ENCODE results near the gene DPYD.
A peak's percentile ranks its signal among the peaks of the same experiment; 100 is the strongest.

The DPYD gene

DNA sequence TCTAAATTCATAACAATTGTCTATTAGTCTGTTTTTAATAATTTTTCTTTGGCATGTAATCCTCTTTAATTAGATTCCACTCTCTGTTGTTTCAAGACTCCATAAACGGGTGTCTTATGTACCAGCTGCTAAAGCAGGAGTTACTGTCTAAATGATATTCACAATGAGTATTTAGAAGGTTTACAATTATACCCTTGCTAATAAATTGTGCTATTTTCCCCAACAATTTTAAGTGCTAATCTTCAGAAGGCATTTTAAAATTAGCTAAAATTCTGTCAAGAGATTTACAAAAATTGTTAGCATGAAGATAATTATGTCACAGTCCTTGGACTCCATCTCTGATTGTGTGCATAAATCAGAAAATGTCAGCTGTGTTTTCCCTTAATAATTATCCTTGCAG, 83.7 kb downstream of the DPYD start:
- DNase-seq (ENCODE audit: low read depth): no peak

- DNase-seq (ENCODE audit: low read depth): no peak
Observed at GRCh38 chr1:97834899-97835298, 85.9 kb downstream of the DPYD start.

DNA sequence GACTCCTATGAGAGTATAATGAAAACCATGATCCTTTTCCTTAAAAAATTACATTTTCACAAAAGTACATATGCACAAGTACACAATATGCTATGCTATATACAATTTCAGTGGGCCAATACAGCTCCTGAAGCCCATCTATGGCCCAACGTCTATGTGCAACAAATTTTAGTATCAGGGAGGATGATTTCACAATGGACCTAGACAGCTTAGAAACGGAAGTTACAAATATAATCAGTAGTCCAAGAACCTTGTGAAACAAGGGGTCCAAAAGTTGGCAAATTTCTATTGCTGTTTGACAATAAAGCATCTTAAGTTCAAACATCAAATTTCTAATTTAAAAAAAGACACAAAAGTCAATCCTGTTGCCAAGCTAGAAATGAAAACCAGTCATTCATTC, 87.0 kb downstream of the DPYD start:
- DNase-seq (ENCODE audit: low read depth): no peak

DNA sequence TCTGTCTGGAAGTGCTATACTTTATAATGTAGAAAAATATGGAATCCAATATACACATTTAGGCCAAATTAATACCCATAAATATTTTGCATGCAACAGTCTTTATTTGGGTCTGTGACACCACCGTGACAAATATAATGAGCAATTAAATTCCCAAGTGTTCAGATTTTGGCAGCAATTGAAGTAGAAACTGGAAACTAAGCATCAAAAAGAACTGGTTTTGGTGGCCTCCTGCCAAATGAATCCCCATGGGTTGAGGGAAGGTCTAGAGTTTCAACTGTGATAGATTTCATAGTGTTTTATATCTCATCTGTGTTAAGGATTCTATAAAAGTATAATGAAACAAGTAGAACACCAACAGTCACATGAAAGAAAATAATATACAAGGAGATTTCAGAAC, 88.4 kb downstream of the DPYD start:
- peak; percentile 26 for DNase-seq (ENCODE audit: low read depth)

DNA sequence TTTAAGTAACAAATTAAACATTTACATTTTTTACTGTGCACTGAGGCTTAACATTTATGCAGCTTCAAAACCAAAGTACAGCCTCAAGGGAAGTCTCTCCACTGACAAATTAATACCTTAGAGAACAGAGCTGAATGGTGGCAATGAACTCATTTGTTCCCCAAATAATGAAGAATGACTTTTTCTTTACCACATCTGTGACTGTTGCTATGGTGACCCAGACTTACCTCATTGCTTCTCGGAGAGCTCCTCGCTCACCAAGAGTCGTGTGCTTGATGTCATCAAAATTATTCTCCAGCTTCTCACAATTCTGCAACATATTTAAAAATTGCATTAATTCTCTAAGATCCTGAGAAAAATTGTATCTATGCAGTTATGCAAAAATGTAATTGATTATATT, 92.9 kb downstream of the DPYD start:
- no peak for DNase-seq (ENCODE audit: low read depth)

GRCh38 chr1:97826820-97827219, 94.0 kb downstream of the DPYD start:
- no peak for DNase-seq (ENCODE audit: low read depth)

GRCh38 chr1:97824624-97825023, 96.2 kb downstream of the DPYD start:
- no peak for DNase-seq (ENCODE audit: low read depth)

- DNase-seq (ENCODE audit: low read depth): no peak
Observed at GRCh38 chr1:97824200-97824599, 96.6 kb downstream of the DPYD start.

DNA sequence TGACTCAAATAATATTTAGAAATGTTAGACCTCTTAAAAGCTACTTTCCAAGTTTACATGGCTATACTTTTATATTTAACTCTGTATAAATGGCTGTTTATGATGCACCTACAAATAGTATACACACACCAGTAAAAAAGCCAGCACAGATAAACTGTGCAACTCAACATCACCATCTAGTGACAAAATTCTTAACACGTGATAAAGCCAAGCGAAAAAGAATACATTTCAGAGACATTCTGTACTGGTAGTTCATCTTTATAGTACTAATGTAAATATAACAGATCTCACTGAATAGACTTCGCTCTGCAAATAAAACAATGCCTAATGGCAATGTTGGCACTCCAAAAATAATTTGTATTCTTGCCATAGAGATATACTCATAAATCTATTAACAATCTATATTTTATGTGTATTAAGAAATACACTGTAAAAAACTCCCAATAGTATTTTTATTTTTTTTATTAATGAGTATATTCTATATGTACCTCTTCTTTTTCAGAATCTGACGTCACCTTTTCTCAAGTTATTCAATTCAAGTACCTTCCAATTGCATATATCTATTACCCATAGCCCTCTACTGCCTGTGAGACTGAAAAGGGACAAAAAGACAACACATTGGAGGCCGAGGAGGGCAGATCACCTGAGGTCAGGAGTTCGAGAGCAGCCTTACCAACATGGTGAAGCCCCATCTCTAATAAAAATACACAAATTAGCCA, 100.2 kb downstream of the DPYD start:
- DNase-seq (ENCODE audit: low read depth): no peak

- no peak for DNase-seq (ENCODE audit: low read depth)
Observed at GRCh38 chr1:97816927-97817326, 103.9 kb downstream of the DPYD start.

DNA sequence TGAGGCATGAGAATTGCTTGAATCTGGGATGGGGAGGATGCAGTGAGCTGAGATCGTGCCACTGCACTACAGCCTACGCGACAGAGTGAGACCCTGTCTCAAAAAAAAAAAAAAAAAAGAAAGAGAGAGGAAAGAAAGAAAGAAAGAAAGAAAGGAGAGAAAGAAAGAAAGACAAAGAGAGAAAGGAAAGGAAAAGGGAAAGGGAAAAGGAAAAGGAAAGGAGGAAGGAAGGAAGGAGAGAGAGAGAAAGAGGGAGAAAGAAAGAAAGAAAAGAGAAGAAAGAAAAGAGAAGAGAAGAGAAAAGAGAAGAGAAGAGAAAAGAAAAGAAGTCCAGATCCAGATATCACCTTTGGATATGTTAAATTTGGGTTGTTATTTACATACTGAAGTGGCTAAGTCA, 106.0 kb downstream of the DPYD start:
- no peak for DNase-seq (ENCODE audit: low read depth)

DNA sequence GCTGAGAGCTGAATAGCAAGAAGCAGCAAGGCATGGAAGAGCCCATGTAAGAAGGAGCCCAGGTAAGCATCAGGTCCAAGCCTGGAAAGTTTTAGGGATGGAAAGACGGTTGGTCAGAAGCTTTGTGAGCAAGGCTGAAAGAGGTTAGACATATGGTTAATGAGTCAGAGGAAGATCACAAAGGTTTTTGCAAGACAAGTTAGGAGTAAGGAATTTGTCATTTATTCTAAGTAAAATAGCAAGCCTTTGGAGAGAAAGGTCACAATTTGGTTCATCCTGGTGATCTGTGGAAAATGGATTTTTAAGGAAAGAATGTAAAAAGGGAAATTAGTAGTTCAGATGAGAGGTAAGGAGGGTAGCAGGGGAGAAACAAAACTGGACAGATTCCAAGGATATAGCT, 106.7 kb downstream of the DPYD start:
- DNase-seq (ENCODE audit: low read depth): no peak

DNA sequence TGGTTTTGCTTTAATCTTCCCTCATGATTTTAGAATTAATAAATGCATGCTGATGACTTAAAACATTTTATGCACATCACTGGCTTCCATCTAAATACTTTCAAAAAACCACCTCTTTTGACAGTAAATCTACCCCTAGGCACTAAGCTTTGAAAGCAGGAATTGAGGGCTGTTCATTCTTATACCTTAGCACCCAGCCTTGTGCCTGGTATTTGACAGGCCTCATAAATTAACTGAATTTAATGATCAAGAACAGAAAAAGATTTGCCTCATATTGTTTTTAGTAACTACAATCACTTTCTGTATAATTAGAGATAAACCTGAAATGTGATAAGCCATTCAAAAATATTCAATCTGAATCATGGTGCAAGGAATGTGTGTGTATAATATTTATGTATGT, 108.8 kb downstream of the DPYD start:
- no peak for DNase-seq (ENCODE audit: low read depth)

GRCh38 chr1:97806996-97807520, 113.8 kb downstream of the DPYD start:
- no peak for DNase-seq (ENCODE audit: low read depth)

DNA sequence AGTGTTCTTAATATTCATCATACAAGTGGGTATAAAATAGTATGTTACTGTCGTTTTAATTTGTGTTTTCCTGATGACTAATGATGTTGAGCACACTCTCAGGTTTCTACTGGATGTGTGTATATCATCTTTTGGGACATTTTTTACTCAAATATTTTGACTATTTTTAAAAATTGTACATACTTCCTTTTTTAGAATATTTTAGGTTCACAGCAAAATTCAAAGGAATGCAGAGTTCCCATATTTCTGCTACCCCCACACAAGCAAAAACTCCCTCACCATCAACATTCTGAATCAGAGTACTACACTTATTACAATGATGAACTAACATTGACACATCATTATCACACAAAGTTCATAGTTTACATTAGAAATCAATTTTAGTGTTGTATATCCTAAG, 114.5 kb downstream of the DPYD start:
- no peak for DNase-seq (ENCODE audit: low read depth)

DNA sequence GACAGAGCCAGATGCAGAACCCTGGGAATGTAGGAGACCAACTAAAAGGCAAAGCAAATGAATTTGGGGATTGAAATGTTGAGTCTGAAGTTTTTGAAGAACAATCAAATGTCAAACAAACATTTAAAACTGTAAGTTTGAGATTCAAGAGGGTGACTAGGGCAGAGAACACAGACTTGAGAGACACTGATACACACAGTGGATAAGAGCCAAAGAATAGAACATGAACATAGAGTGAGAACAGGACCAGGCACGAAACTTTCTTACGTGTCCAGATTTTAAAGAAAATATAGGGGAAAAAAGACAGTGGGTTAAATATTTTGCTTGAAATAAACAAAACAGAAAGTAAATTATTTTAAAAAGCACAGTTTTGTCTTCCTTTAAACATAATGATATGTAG, 115.7 kb downstream of the DPYD start:
- DNase-seq (ENCODE audit: low read depth): no peak

DNA sequence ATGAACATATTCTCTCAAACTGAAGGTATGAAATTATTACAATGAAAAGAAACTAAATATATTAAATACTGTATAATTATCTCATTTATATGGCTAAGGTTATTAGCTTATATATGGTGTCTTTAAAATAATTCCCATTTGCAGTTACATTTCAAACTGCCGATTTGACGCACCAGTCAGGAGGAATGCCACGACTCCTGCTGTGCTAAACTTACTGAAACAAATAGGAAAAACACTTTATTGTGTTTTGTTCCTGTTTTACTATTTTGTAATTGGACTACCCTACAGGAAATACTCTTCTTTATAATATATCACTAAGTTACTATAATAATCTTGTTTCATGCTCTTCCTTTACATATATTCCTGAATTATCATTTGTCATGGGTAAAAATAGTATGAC, 117.8 kb downstream of the DPYD start:
- DNase-seq (ENCODE audit: low read depth): no peak

DNA sequence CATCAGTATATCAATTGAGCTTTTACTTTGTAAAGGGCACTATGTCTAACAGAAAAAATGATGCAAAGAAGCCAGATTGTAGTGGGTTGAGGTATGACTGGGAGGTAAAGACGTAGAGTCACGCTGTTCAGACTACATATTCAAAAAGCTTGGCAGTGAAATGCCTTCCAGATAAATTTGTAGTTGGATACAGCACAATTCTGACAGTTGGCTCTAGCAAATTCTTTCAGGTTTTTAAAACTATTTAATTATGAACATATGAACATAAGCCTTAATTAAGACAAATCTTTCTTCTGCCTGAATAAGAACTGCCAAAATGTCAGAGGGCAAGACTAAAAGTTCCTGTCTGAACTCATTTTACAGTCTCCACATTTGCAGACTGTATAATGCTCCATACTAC, 118.8 kb downstream of the DPYD start:
- DNase-seq (ENCODE audit: low read depth): no peak

- no peak for DNase-seq (ENCODE audit: low read depth)
Observed at GRCh38 chr1:97797403-97798183, 123.2 kb downstream of the DPYD start.

- no peak for DNase-seq (ENCODE audit: low read depth)
Observed at GRCh38 chr1:97796711-97797110, 124.1 kb downstream of the DPYD start.

DNA sequence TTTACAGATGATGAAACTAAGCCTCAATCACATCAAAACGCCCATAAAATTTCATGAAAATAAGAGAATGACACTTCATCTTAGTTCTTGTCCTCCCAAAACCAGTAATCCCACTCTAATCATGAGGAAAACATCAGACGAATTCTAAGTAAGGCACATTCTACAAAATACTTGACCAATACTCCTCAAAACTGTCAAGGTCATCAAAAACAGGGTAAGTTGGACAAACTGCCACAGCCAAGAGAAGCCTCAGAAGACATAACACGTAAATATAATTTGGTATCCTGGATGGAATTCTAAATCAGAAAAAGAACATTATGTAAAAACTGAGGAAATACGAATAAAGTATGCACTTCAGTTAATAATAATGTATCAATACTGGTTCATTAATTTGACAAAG, 128.2 kb downstream of the DPYD start:
- no peak for DNase-seq (ENCODE audit: low read depth)

DNA sequence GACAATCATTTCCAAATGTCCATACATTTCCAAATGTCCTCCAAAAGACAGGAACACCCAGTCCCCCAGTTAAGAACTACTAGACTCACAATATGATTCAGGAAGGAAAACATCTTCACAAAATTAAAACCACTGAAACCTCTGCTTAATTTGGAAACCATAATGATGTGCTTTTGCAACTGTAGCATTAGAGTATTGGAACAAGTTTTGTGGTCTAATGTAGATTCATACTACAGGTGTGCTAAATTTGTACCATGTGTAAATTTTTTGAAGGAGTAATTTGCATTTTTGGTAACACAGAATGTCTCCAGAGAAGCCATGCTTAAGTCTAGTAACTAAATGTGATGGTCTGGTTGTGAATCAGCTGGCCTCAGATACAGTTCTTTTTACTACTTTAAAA, 129.6 kb downstream of the DPYD start:
- no peak for DNase-seq (ENCODE audit: low read depth)

DNA sequence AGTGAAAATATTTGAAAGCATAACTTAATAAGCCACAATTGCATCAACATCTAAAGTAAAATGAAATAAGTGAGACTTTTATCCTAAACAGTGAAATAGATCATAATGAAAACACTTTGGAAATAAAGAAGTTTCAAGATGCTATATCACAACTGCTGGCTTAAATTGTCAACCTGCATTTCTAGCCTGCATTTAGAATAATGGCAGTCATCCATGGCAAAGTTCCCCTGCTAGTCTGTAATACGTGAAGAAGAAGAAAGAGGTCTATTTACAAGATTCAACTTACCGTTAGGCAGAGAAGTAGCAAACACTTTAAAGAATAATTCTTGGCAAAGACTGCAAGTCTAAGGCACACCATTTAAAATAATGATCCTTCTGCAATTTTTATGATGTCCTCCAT, 133.6 kb downstream of the DPYD start:
- DNase-seq (ENCODE audit: low read depth): no peak

DNA sequence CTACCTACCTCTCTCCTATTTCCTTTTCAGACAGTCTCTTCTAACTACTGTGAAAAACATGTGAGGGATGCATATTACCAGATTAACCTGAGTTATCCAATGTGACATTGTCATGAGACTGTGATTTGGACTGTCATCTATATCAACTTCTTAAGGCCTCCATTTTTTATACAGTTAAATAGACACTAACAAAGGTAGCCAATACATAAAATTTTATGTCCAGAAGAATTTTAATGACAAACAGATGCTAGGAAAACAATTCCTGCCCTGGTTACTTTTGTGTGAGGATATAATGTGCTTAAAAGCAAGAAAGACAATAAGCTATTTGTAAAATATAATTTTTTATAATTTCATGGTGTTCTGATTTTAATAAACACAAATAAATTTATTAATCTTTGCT, 136.2 kb downstream of the DPYD start:
- DNase-seq (ENCODE audit: low read depth): no peak
